ENCODE measurements around the gene EPN2. TPM values are rescaled to one million over a fixed set of nuclear protein-coding genes. Genes with fewer than 3 reads are reported as not detected.

EPN2 gene
- total RNA-seq, 6 experiments from 2014 or later: 6.6 to 18.1 (median 11.4) TPM

DNA sequence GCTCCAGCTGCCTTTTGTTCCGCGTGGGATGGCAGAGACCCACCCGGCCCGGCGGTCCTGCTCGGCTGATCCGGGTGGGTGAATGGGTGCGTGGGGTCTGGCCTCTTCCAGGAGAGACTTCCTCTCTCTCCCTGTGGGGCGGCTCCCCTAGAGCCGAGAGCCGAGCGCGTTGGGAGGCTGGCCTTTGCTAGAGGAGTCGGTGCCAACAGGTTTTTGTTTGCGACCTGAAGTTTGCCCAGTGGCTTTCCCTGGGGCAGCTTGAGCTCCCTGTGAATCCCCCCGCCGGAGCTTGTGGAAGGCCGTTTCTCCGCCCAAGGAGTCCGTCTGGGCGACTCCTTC is 970 bp downstream of the EPN2 start:
- Histone ChIP-seq H3K9me3 (no peaks in the 10 kb centered on the region), H3K4me1 (peaks cover 0 to 24% (median 5%) of the 10 kb centered on the region in 4 donors), H3K27me3 (no peaks in the 10 kb centered on the region), H3K27ac (peak overlapping the region; percentile 67 to 88 (median 83)), H3K4me3 (peak overlapping the region; percentile 81 to 98 (median 97)), H3K36me3 (no peaks in the 10 kb centered on the region)
- ATAC-seq: peak; percentile 37 to 59 (median 48)
- intact Hi-C loops (cut with DNase I): no loop called here
- 25% methylated on average over 6 of the region's 21 CpGs for WGBS (ENCODE audit: insufficient coverage, low coverage, low lambda C conversion rate, missing lambda C conversion rate)
- DNase-seq: peak; percentile 64 to 68 (median 65)
- TF ChIP-seq CTCF (IDR thresholded peaks at IDR 0.05): no peak
- TF ChIP-seq POLR2A (IDR thresholded peaks at IDR 0.05): no peak

GRCh38 chr17:19239544-19239943 is 2.4 kb downstream of the EPN2 start:
- no peaks in the 10 kb centered on the region for H3K27me3 ChIP-seq
- ATAC-seq (no peak), DNase-seq (no peak)
- H3K27ac ChIP-seq: peak overlapping the region in 1 of 3 donors; percentile 4
- peaks cover 0 to 24% (median 5%) of the 10 kb centered on the region in 4 donors for H3K4me1 ChIP-seq
- TF ChIP-seq CTCF (IDR thresholded peaks at IDR 0.05): no peak
- TF ChIP-seq POLR2A (IDR thresholded peaks at IDR 0.05): no peak
- no peaks in the 10 kb centered on the region for H3K9me3 ChIP-seq
- H3K36me3 ChIP-seq: no peaks in the 10 kb centered on the region
- intact Hi-C loops (cut with DNase I): no loop called here
- no peak overlapping the region for H3K4me3 ChIP-seq
- WGBS (ENCODE audit: insufficient coverage, low coverage, low lambda C conversion rate, missing lambda C conversion rate): 67% methylated on average over 6 of the region's 6 CpGs

GRCh38 chr17:19242323-19242722 is 5.2 kb downstream of the EPN2 start:
- TF ChIP-seq CTCF (IDR thresholded peaks at IDR 0.05) (no peak), POLR2A (IDR thresholded peaks at IDR 0.05) (no peak)
- ATAC-seq (peak in 1 of 4 donors; percentile 33), DNase-seq (no peak)
- intact Hi-C loops (cut with DNase I): no loop called here
- no peaks in the 10 kb centered on the region for H3K27me3 ChIP-seq
- H3K4me1 ChIP-seq: peaks cover 0 to 24% (median 6%) of the 10 kb centered on the region in 4 donors
- no peaks in the 10 kb centered on the region for H3K36me3 ChIP-seq
- no peak overlapping the region for H3K4me3 ChIP-seq
- no peaks in the 10 kb centered on the region for H3K9me3 ChIP-seq
- H3K27ac ChIP-seq: peak overlapping the region in 1 of 3 donors; percentile 27
- WGBS (ENCODE audit: insufficient coverage, low coverage, low lambda C conversion rate, missing lambda C conversion rate): 40% methylated on average over 2 of the region's 2 CpGs

DNA sequence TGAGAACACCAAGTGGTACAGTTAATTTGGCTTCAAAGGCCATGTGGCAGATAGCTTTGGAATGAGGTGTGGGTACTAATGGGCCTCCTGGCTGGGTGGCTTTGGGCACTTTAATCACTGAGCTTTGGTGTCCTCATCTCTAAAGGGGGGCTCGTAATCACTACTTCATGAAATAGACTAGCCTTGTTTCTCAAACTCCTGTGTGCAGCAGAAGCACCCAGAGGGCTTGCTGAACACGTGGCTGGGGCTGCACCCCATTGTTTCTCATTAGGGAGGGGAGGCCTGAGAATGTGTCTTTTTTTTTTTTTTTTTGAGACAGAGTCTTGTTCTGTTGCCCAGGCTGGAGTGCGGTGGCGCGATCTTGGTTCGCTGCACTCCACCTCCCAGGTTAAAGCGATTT is 5.8 kb downstream of the EPN2 start:
- 100% methylated on average over 5 of the region's 7 CpGs for WGBS (ENCODE audit: insufficient coverage, low coverage, low lambda C conversion rate, missing lambda C conversion rate)
- no peak for DNase-seq
- Histone ChIP-seq H3K27me3 (no peaks in the 10 kb centered on the region), H3K36me3 (no peaks in the 10 kb centered on the region), H3K4me3 (no peak overlapping the region), H3K4me1 (peaks cover 0 to 26% (median 9%) of the 10 kb centered on the region in 4 donors), H3K9me3 (no peaks in the 10 kb centered on the region), H3K27ac (no peak overlapping the region)
- intact Hi-C loops (cut with DNase I): no loop called here
- TF ChIP-seq POLR2A (IDR thresholded peaks at IDR 0.05): no peak
- no peak for TF ChIP-seq CTCF (IDR thresholded peaks at IDR 0.05)
- ATAC-seq: no peak

DNA sequence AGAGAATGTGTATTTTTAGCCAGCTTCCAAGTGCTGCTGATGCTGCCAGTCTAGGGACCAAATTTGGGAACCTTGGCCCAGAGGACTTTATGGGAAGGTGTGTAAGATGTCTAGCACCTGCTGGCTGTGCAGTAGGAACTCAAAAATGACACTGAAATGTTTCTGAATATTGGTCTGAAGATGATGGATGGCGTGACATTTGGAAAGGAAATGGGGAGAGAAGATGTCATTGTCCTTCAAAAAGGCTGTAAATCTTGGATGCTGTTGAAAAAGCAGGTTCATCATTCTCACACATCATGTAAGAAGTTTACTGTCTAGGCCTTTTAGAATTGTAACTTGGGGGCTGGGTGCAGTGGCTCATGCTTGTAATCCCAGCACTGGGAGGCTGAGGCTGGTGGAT is 6.7 kb downstream of the EPN2 start:
- H3K36me3 ChIP-seq: no peaks in the 10 kb centered on the region
- no peak overlapping the region for H3K4me3 ChIP-seq
- intact Hi-C loops (cut with DNase I): no loop called here
- H3K27ac ChIP-seq: no peak overlapping the region
- DNase-seq (no peak), ATAC-seq (no peak)
- no peaks in the 10 kb centered on the region for H3K9me3 ChIP-seq
- no peaks in the 10 kb centered on the region for H3K27me3 ChIP-seq
- peaks cover 0 to 25% (median 12%) of the 10 kb centered on the region in 4 donors for H3K4me1 ChIP-seq
- 100% methylated on average over 1 of the region's 1 CpG for WGBS (ENCODE audit: insufficient coverage, low coverage, low lambda C conversion rate, missing lambda C conversion rate)
- no peak for TF ChIP-seq POLR2A (IDR thresholded peaks at IDR 0.05)
- no peak for TF ChIP-seq CTCF (IDR thresholded peaks at IDR 0.05)

All from right lobe of liver (tissue), 6 donors.